Loucy (cell line): ENCODE results near the gene EFR3B.

Source experiments
- H2AFZ ChIP-seq: fragments of 200-600 bp; sonication (generic); 2 replicates; pipeline ENCODE4 v1.6.0; 2016; ENCODE audit warnings: antibody characterized with exemption, mild to moderate bottlenecking, low read length, moderate library complexity
- H3F3A ChIP-seq: fragments of 200-600 bp; 2 replicates; pipeline ENCODE4 v1.6.0; 2016; ENCODE audit warnings: antibody characterized with exemption, low read depth, mild to moderate bottlenecking
- H3K27me3 ChIP-seq: fragments of 200-600 bp; sonication (generic); 2 replicates; pipeline ENCODE4 v1.6.1; 2014; ENCODE audit warnings: low read length, mild to moderate bottlenecking; ENCODE audit not compliant: insufficient read depth, poor library complexity, severe bottlenecking
- H3K36me3 ChIP-seq: fragments of 200-600 bp; sonication (generic); 2 replicates; pipeline ENCODE4 v1.6.1; 2016; ENCODE audit warnings: low read length; ENCODE audit not compliant: insufficient read depth
- H3K4me1 ChIP-seq: fragments of 200-600 bp; sonication (generic); 2 replicates; pipeline ENCODE4 v1.5.1; 2014; ENCODE audit warnings: low read length, mild to moderate bottlenecking; ENCODE audit not compliant: insufficient read depth, poor library complexity, severe bottlenecking
- H3K4me2 ChIP-seq: fragments of 200-600 bp; sonication (generic); 2 replicates; pipeline ENCODE4 v1.6.0; 2014; ENCODE audit warnings: antibody characterized with exemption, low read length, low read depth, mild to moderate bottlenecking; ENCODE audit not compliant: poor library complexity, severe bottlenecking
- H3K4me3 ChIP-seq: fragments of 200-600 bp; sonication (generic); 2 replicates; pipeline ENCODE4 v1.5.1; 2014; ENCODE audit warnings: low read length, mild to moderate bottlenecking, mixed read lengths; ENCODE audit not compliant: poor library complexity, severe bottlenecking
- H3K79me2 ChIP-seq: fragments of 200-600 bp; sonication (generic); 2 replicates; pipeline ENCODE4 v1.6.1; 2014; ENCODE audit warnings: low read length; ENCODE audit not compliant: insufficient read depth
- H3K9ac ChIP-seq: fragments of 200-600 bp; sonication (generic); 2 replicates; pipeline ENCODE4 v1.6.0; 2014; ENCODE audit warnings: mild to moderate bottlenecking, low read depth, low read length, moderate library complexity; ENCODE audit not compliant: poor library complexity, severe bottlenecking
- H3K9me2 ChIP-seq: fragments of 200-600 bp; sonication (generic); replicated peaks from 2 replicates; pipeline ENCODE4 v1.6.1; 2016; ENCODE audit warnings: low read depth, low read length, mixed read lengths
- H3K9me3 ChIP-seq: fragments of 200-600 bp; sonication (generic); 2 replicates; pipeline ENCODE4 v1.6.1; 2014; ENCODE audit warnings: mild to moderate bottlenecking, antibody characterized with exemption, low read length, low read depth; ENCODE audit not compliant: insufficient read depth
- H4K20me1 ChIP-seq: fragments of 200-600 bp; sonication (generic); 2 replicates; pipeline ENCODE4 v1.6.0; 2014; ENCODE audit warnings: antibody characterized with exemption, low read length, mild to moderate bottlenecking; ENCODE audit not compliant: insufficient read depth, poor library complexity, severe bottlenecking
- EZH2phosphoT487 ChIP-seq: fragments of 200-600 bp; IDR thresholded peaks from 2 replicates; pipeline ENCODE4 v1.6.1; 2018; ENCODE audit warnings: antibody characterized with exemption, mild to moderate bottlenecking, moderate library complexity, borderline replicate concordance
- TF ChIP-seq, protein P1 (sequence below): fragments of 200-600 bp; sonication (generic); conservative IDR thresholded peaks from 2 replicates; pipeline ENCODE4 v1.5.1; 2014; ENCODE audit warnings: mild to moderate bottlenecking, antibody characterized with exemption, low read length

The EFR3B gene

DNA sequence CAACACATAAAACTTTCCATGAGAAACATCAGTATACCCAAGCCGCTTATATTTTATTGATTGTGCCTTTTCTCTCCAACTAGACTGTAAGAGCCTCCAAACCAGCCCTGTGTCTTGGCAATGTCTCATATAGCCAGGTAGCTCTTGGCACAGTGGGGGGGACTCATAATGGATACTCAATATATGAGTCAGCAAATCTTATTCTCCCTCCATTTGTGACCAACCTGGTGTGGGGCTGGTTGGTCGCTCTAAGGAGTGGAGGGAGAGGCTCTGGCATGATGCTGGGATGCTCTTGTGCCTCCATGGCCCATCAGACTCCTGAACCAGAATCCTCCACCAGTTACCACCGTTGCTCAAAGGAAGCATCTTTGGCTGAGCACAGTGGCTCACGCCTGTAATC lies 32.0 kb downstream of the EFR3B start:
- Histone ChIP-seq H3K9ac (no peak overlapping the region), H2AFZ (no peak overlapping the region), H3K9me2 (no peaks in the 10 kb centered on the region), H3K79me2 (no peaks in the 10 kb centered on the region), H3K4me1 (no peaks in the 10 kb centered on the region), H3K27me3 (no peaks in the 10 kb centered on the region), H3K36me3 (no peaks in the 10 kb centered on the region), H3K4me2 (no peak overlapping the region), H4K20me1 (no peaks in the 10 kb centered on the region), H3F3A (no peaks in the 10 kb centered on the region), H3K4me3 (no peak overlapping the region), H3K9me3 (no peaks in the 10 kb centered on the region)
- no peak for TF ChIP-seq EZH2phosphoT487
- TF ChIP-seq, protein P1, sequence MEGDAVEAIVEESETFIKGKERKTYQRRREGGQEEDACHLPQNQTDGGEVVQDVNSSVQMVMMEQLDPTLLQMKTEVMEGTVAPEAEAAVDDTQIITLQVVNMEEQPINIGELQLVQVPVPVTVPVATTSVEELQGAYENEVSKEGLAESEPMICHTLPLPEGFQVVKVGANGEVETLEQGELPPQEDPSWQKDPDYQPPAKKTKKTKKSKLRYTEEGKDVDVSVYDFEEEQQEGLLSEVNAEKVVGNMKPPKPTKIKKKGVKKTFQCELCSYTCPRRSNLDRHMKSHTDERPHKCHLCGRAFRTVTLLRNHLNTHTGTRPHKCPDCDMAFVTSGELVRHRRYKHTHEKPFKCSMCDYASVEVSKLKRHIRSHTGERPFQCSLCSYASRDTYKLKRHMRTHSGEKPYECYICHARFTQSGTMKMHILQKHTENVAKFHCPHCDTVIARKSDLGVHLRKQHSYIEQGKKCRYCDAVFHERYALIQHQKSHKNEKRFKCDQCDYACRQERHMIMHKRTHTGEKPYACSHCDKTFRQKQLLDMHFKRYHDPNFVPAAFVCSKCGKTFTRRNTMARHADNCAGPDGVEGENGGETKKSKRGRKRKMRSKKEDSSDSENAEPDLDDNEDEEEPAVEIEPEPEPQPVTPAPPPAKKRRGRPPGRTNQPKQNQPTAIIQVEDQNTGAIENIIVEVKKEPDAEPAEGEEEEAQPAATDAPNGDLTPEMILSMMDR: no peak

DNA sequence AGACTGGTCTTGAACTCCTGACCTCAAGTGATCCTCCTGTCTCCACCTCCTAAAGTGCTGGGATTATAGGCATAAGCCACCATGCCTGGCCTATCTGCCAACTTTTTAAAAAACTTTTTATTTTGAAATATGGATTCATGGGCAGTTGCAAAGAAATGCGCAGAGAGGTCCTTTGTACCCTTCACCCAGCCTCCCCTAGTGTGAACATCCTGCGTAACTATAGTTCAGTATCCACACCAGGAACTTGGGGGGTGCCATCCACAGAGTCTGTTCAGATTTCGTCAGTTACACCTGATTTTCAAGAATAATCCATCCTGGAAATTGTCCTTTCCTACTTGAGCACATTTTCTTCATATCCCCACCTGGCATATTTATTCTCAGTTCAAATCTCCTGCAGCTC lies 33.0 kb downstream of the EFR3B start:
- H3K79me2 ChIP-seq: no peaks in the 10 kb centered on the region
- no peaks in the 10 kb centered on the region for H3K9me3 ChIP-seq
- no peaks in the 10 kb centered on the region for H3K36me3 ChIP-seq
- H3K9me2 ChIP-seq: no peaks in the 10 kb centered on the region
- H3K4me3 ChIP-seq: no peak overlapping the region
- no peak overlapping the region for H3K9ac ChIP-seq
- no peaks in the 10 kb centered on the region; the same call in 1 of the 2 replicates for H3F3A ChIP-seq
- TF ChIP-seq, protein P1: no peak
- TF ChIP-seq EZH2phosphoT487: no peak
- no peaks in the 10 kb centered on the region for H4K20me1 ChIP-seq
- H3K4me2 ChIP-seq: no peak overlapping the region
- no peaks in the 10 kb centered on the region for H3K4me1 ChIP-seq
- no peak overlapping the region; the same call in 1 of the 2 replicates for H2AFZ ChIP-seq
- H3K27me3 ChIP-seq: no peaks in the 10 kb centered on the region

DNA sequence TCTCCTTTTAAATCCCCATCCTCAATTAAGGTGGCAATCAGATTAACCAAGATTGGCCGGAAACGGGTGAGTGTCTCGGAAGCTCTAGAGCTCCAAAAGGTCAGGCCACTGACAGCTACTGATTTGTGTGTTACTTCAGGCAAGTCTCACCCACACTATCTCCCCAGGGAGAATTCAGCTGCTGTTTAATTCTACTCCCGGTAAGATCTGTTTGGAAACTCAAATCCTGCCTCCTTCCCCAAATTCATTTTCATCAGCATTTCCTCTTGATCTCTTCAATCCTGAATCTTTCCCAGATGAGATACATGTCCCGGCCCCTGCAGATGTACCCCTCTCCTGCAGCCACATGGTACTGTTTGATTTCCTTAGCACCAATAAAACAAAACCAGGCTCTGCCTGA lies 34.9 kb downstream of the EFR3B start:
- Histone ChIP-seq H3K4me3 (no peak overlapping the region), H3K9me3 (no peaks in the 10 kb centered on the region), H3K9me2 (no peaks in the 10 kb centered on the region), H2AFZ (no peak overlapping the region), H3K4me2 (no peak overlapping the region), H3K79me2 (no peaks in the 10 kb centered on the region), H4K20me1 (no peaks in the 10 kb centered on the region), H3F3A (no peaks in the 10 kb centered on the region; the same call in 1 of the 2 replicates), H3K4me1 (no peaks in the 10 kb centered on the region), H3K36me3 (no peaks in the 10 kb centered on the region), H3K9ac (no peak overlapping the region), H3K27me3 (no peaks in the 10 kb centered on the region)
- TF ChIP-seq, protein P1: no peak
- no peak for TF ChIP-seq EZH2phosphoT487
